Gastroesophageal sphincter (tissue), 4 donors: ENCODE results near the gene CDH13. TPM values are rescaled to one million over a fixed set of nuclear protein-coding genes. Genes with fewer than 3 reads are reported as not detected.

Experiments used
- ATAC-seq: fragments of 150-250 bp; one replicate; pipeline ENCODE4 v1.9.1; 2016; ENCODE audit warnings: mild to moderate bottlenecking, moderate library complexity
- H3K27ac ChIP-seq, 4 donors: fragments of 200-600 bp; sonication (generic) in 3 of 4; 1 replicate in 3 of 4; 2 replicates in 1 of 4; pipeline ENCODE4 v1.5.1; 2016 to 2019
- H3K27me3 ChIP-seq: fragments of 200-600 bp; sonication (generic); one replicate; pipeline ENCODE4 v1.5.1; 2019
- H3K36me3 ChIP-seq, 2 donors: fragments of 200-600 bp; sonication (generic); one replicate each; pipeline ENCODE4 v1.5.1; 2019; ENCODE audit warnings: control low read depth in 1 of 2
- H3K4me1 ChIP-seq, 3 donors: fragments of 200-600 bp; sonication (generic); 1 replicate in 2 of 3; 2 replicates in 1 of 3; pipeline ENCODE4 v1.5.1; 2016 to 2019; ENCODE audit warnings: control low read depth in 2 of 3
- H3K4me3 ChIP-seq, 2 donors: fragments of 200-600 bp; sonication (generic); one replicate each; pipeline ENCODE4 v1.5.1; 2019; ENCODE audit warnings: mild to moderate bottlenecking in 1 of 2, moderate library complexity in 1 of 2
- H3K9me3 ChIP-seq, 3 donors: fragments of 200-600 bp; sonication (generic); one replicate each; pipeline ENCODE4 v1.5.1; 2017 to 2019; ENCODE audit warnings: control low read depth in 2 of 3
- EP300 ChIP-seq: sonication (generic); formaldehyde crosslinking; IDR thresholded peaks from one replicate; pipeline ENCODE4 v1.6.1; 2017; ENCODE audit warnings: antibody characterized with exemption, mild to moderate bottlenecking
- POLR2A ChIP-seq, 2 donors: fragments of 450-650 bp; IDR thresholded peaks; one replicate each; pipeline ENCODE4 v1.6.1; 2017; ENCODE audit warnings: antibody characterized with exemption in 2 of 2, mild to moderate bottlenecking in 2 of 2, moderate library complexity in 1 of 2
- POLR2AphosphoS5 ChIP-seq: sonication (generic); formaldehyde crosslinking; IDR thresholded peaks from one replicate; pipeline ENCODE4 v1.6.1; 2017; ENCODE audit warnings: antibody characterized with exemption
- WGBS, 2 donors: methylation state at CpG; one replicate each; pipeline ENCODE4 v1.1.5; 2018; ENCODE audit warnings: low coverage in 1 of 2; 5-methylcytosine and 5-hydroxymethylcytosine counted together
- total RNA-seq, 4 donors: library from RNA; depleted of rRNA; stranded (reverse); fragments of >200 nt; gene quantifications; one replicate each; pipeline ENCODE4 v1.1.0, GENCODE V29; 2016
- TF ChIP-seq, protein P1 (sequence below), 4 experiments: fragments of 200-600 bp in 2 of 4; fragments of 450-650 bp in 2 of 4; sonication (generic) in 1 of 4; IDR thresholded peaks; one replicate each; pipeline ENCODE4 v1.5.1; 2017 to 2019; ENCODE audit warnings: antibody characterized with exemption in 4 of 4, mild to moderate bottlenecking in 2 of 4, moderate library complexity in 2 of 4

CDH13 gene
- total RNA-seq, 4 donors from 2014 or later, result 4.2 to 22.3 (median 11.4) TPM

DNA sequence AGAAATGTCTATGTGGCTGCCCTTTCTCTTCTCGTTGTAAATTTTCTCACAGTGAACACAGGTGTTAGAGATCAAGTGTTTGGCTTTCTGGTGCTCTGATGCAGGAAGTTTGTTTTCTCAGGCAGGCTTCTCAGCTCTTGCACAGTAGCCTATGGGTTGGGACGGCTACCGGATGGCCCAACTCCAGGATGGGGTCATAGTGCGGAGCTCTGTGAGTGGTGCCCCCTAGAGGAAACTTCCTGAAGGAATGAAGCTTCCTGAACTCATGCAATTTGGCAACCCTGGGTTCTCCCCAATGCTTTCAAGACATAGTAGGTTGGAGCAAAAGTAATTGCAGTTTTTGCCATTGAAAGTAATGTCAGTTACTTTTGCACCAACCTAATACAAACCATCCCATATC, 773.5 kb downstream of the CDH13 start:
- no peak for TF ChIP-seq POLR2A (IDR thresholded peaks at IDR 0.05)
- no peak for TF ChIP-seq POLR2AphosphoS5
- no peak for TF ChIP-seq EP300
- TF ChIP-seq, protein P1, sequence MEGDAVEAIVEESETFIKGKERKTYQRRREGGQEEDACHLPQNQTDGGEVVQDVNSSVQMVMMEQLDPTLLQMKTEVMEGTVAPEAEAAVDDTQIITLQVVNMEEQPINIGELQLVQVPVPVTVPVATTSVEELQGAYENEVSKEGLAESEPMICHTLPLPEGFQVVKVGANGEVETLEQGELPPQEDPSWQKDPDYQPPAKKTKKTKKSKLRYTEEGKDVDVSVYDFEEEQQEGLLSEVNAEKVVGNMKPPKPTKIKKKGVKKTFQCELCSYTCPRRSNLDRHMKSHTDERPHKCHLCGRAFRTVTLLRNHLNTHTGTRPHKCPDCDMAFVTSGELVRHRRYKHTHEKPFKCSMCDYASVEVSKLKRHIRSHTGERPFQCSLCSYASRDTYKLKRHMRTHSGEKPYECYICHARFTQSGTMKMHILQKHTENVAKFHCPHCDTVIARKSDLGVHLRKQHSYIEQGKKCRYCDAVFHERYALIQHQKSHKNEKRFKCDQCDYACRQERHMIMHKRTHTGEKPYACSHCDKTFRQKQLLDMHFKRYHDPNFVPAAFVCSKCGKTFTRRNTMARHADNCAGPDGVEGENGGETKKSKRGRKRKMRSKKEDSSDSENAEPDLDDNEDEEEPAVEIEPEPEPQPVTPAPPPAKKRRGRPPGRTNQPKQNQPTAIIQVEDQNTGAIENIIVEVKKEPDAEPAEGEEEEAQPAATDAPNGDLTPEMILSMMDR (IDR thresholded peaks at IDR 0.05), result no peak
- Histone ChIP-seq H3K4me1 (peaks cover 0 to 5% (median 0%) of the 10 kb centered on the region in 3 donors), H3K4me3 (no peak overlapping the region), H3K27me3 (peaks cover 11% of the 10 kb centered on the region), H3K9me3 (no peaks in the 10 kb centered on the region), H3K36me3 (no peaks in the 10 kb centered on the region), H3K27ac (no peak overlapping the region)
- WGBS, 2 donors, result 31 to 57% methylated on average over 3 to 4 of the region's 4 CpGs
- no peak for ATAC-seq

DNA sequence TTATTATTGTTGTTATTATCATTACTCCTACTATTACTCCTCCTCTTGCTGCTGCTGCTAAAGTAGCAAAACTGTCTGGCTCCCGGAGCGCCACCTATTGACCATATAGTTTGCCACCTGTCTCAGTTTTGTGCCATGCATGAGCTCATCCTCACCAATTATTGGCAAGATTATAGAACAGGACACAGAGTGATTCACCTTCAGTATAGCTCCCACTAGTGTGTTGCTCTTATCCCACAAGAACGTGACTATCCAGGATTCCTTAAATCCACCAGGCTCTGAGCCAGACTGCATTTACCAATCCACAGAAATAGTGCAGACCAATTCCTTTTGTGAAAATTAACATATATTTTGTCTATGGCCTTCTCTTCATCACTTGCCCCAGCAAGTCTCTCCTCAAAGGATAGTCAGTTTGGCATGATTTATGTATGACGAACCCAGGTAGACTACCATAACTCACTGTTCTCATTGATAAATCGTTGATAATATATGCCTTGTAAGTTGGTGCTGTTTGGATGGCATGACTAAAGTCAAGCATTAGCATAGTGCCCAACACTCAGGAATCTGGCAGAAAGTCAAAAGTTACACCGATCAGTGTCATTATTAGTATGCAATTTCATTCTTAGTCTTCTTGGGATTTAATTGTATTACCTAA, 775.5 kb downstream of the CDH13 start:
- no peak for TF ChIP-seq EP300
- no peak for TF ChIP-seq POLR2AphosphoS5
- TF ChIP-seq, protein P1 (IDR thresholded peaks at IDR 0.05), result no peak
- TF ChIP-seq POLR2A (IDR thresholded peaks at IDR 0.05), result no peak
- Histone ChIP-seq H3K36me3 (no peaks in the 10 kb centered on the region), H3K9me3 (no peaks in the 10 kb centered on the region), H3K4me3 (no peak overlapping the region), H3K27ac (no peak overlapping the region), H3K27me3 (peaks cover 21% of the 10 kb centered on the region), H3K4me1 (peaks cover 0 to 5% (median 0%) of the 10 kb centered on the region in 3 donors)
- ATAC-seq, result no peak
- 69 to 85% methylated on average over 6 of the region's 6 CpGs for WGBS, 2 donors

DNA sequence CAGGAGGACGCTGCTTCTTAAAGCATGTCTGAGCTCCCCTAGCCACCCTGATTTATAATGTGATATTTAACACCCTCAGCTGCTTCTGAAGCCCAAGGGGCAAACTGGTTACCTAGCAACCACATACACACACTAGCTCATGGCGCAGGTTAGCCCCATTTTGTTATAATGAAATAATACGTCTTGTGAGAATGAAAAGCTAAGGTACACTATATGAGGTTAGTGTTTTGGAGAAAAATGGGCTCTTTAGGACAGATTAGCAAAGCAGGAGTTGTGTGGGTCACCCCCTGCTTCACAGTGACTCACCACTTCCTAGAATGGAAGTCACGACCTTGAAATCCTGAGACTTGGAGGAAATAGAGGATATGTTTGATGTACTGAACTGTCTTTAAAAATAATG, 776.2 kb downstream of the CDH13 start:
- ATAC-seq, result no peak
- H3K4me3 ChIP-seq, result no peak overlapping the region
- TF ChIP-seq POLR2A (IDR thresholded peaks at IDR 0.05) (no peak), POLR2AphosphoS5 (no peak), EP300 (no peak)
- TF ChIP-seq, protein P1 (IDR thresholded peaks at IDR 0.05), result no peak
- peaks cover 21% of the 10 kb centered on the region for H3K27me3 ChIP-seq
- H3K36me3 ChIP-seq, result no peaks in the 10 kb centered on the region
- WGBS, 2 donors, result 17 to 55% methylated on average over 3 to 4 of the region's 4 CpGs
- H3K9me3 ChIP-seq, result no peaks in the 10 kb centered on the region
- no peak overlapping the region for H3K27ac ChIP-seq
- H3K4me1 ChIP-seq, result peaks cover 0 to 4% (median 0%) of the 10 kb centered on the region in 3 donors

DNA sequence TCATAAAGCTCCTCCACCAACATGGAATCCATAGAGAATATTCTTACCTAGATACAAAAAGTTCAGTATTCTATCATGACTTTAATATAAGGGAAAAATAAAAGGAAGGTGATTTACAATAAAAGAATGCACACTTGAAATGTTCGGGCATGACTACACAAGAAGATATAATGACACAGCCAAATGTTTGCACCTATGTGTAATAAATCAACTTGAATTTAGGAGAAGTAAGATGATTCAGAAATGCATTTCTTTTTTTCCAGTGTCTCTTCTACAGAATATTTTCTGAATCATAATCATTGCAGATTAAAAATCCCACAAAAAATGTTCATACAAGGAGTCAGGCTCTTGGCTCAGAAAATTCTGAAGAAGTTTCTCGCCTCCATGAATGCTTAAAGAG, 777.0 kb downstream of the CDH13 start:
- ATAC-seq, result no peak

More for the DNA sequence above, 777.0 kb downstream of the CDH13 start:
- Histone ChIP-seq H3K9me3 (no peaks in the 10 kb centered on the region), H3K36me3 (no peaks in the 10 kb centered on the region), H3K27ac (no peak overlapping the region), H3K27me3 (peaks cover 24% of the 10 kb centered on the region), H3K4me1 (no peaks in the 10 kb centered on the region), H3K4me3 (no peak overlapping the region)
- TF ChIP-seq POLR2AphosphoS5, result no peak
- no peak for TF ChIP-seq POLR2A (IDR thresholded peaks at IDR 0.05)
- TF ChIP-seq, protein P1 (IDR thresholded peaks at IDR 0.05), result no peak
- TF ChIP-seq EP300, result no peak
- WGBS, 2 donors, result 70 to 75% methylated on average over 2 of the region's 2 CpGs
